Mammary epithelial cell (primary cell): ENCODE measurements around the gene ZNF609.

Source experiments
- EZH2 ChIP-seq: IDR thresholded peaks from 2 replicates; pipeline ENCODE4 v1.6.1; 2012; ENCODE audit warnings: low read length, inconsistent platforms, borderline replicate concordance
- TF ChIP-seq, protein P1 (sequence below), 2 donors: IDR thresholded peaks in 1 of 2; conservative IDR thresholded peaks in 1 of 2; 2 replicates each; pipeline ENCODE4 v1.5.1; 2011 to 2012; ENCODE audit warnings: inconsistent platforms in 2 of 2, low read length in 2 of 2, mild to moderate bottlenecking in 2 of 2, control low read depth in 1 of 2, low read depth in 1 of 2; ENCODE audit not compliant: insufficient read depth in 1 of 2; ENCODE audit errors: extremely low read depth in 1 of 2

GRCh38 chr15:64530472-64530871, 70.1 kb downstream of the ZNF609 start:
- TF ChIP-seq, protein P1, sequence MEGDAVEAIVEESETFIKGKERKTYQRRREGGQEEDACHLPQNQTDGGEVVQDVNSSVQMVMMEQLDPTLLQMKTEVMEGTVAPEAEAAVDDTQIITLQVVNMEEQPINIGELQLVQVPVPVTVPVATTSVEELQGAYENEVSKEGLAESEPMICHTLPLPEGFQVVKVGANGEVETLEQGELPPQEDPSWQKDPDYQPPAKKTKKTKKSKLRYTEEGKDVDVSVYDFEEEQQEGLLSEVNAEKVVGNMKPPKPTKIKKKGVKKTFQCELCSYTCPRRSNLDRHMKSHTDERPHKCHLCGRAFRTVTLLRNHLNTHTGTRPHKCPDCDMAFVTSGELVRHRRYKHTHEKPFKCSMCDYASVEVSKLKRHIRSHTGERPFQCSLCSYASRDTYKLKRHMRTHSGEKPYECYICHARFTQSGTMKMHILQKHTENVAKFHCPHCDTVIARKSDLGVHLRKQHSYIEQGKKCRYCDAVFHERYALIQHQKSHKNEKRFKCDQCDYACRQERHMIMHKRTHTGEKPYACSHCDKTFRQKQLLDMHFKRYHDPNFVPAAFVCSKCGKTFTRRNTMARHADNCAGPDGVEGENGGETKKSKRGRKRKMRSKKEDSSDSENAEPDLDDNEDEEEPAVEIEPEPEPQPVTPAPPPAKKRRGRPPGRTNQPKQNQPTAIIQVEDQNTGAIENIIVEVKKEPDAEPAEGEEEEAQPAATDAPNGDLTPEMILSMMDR (conservative IDR thresholded peaks at IDR 0.05 in 1 of 2, IDR thresholded peaks at IDR 0.05 in 1 of 2; ENCODE audit: extremely low read depth in 1 of 2, insufficient read depth in 1 of 2, low read depth in 1 of 2, low read length in 2 of 2) = no peak
- TF ChIP-seq EZH2 = no peak
